GM21717 (cell line): ENCODE data around the gene YWHAQ.
"Not testable (repeated sequence)": the region's sequence is repeated elsewhere in the genome, so short reads cannot be mapped to it uniquely, and the experiment has no call there.

ENCODE experiments used
- ATAC-seq: cut with Tn5 transposase; IDR thresholded peaks from one replicate; pipeline ENCODE4 v1.9.1; 2021; ENCODE audit warnings: mild to moderate bottlenecking, moderate library complexity; ENCODE audit not compliant: unreplicated experiment

The YWHAQ gene

GRCh38 chr2:9595256-9595655, 35.5 kb downstream of the YWHAQ start:
- not testable (repeated sequence) for ATAC-seq

- peak; percentile 35 for ATAC-seq
These were observed 36.3 kb downstream of the YWHAQ start for GRCh38 chr2:9594366-9595054.

GRCh38 chr2:9593925-9594324, 36.9 kb downstream of the YWHAQ start:
- ATAC-seq: no peak

GRCh38 chr2:9592699-9593098, 38.1 kb downstream of the YWHAQ start:
- no peak for ATAC-seq

- no peak for ATAC-seq
These were observed 40.2 kb downstream of the YWHAQ start for GRCh38 chr2:9590641-9591040.

GRCh38 chr2:9586465-9586864, 44.3 kb downstream of the YWHAQ start:
- no peak for ATAC-seq

GRCh38 chr2:9585486-9585885, 45.3 kb downstream of the YWHAQ start:
- ATAC-seq: no peak

- not testable (repeated sequence) for ATAC-seq
These were observed 45.9 kb downstream of the YWHAQ start for GRCh38 chr2:9584902-9585301.

GRCh38 chr2:9582624-9583023, 48.2 kb downstream of the YWHAQ start:
- no peak for ATAC-seq

GRCh38 chr2:9578467-9579235, 52.1 kb downstream of the YWHAQ start:
- no peak for ATAC-seq

- no peak for ATAC-seq
These were observed 56.5 kb downstream of the YWHAQ start for GRCh38 chr2:9574331-9574730.

GRCh38 chr2:9573840-9574239, 57.0 kb downstream of the YWHAQ start:
- no peak for ATAC-seq

- no peak for ATAC-seq
These were observed 57.6 kb downstream of the YWHAQ start for GRCh38 chr2:9573013-9573720.

GRCh38 chr2:9570182-9571060, 60.4 kb downstream of the YWHAQ start:
- no peak for ATAC-seq

- ATAC-seq: no peak
These were observed 65.2 kb downstream of the YWHAQ start for GRCh38 chr2:9565436-9566153.

GRCh38 chr2:9560628-9561027, 70.2 kb downstream of the YWHAQ start:
- no peak for ATAC-seq

GRCh38 chr2:9558948-9559381, 71.8 kb downstream of the YWHAQ start:
- no peak for ATAC-seq

- ATAC-seq: peak; percentile 25
These were observed 74.6 kb downstream of the YWHAQ start for GRCh38 chr2:9556121-9556743.

GRCh38 chr2:9555297-9556120, 75.3 kb downstream of the YWHAQ start, which contains the start of gene ADAM17:
ADAM17 (minus strand) TSS chr2:9555830; CDS start chr2:9555605, 225 bp downstream.
- ATAC-seq: peak; percentile 85
